Hematopoietic multipotent progenitor cell (in vitro differentiated cells): ENCODE measurements around the gene ETV1. TPM values are rescaled to one million over a fixed set of nuclear protein-coding genes. Genes with fewer than 3 reads are reported as not detected.
"Not testable (repeated sequence)": the region's sequence is repeated elsewhere in the genome, so short reads cannot be mapped to it uniquely, and the experiment has no call there.

Experiments
- DNase-seq, 3 donors: peaks; one replicate each; pipeline ENCODE4 v3.0.0-alpha.2; 2011 to 2015; ENCODE audit warnings: low read depth in 2 of 3, low spot score in 2 of 3
- total RNA-seq: library from RNA; depleted of rRNA; stranded (reverse); fragments of >200 nt; gene quantifications from one replicate; pipeline ENCODE4 v1.2.3, GENCODE V29; 2012

Gene ETV1
- total RNA-seq, 1 donor: 0.27 TPM

- DNase-seq: no peak
Measured at GRCh38 chr7:13933536-13933935, 55.9 kb downstream of the ETV1 start.

DNA sequence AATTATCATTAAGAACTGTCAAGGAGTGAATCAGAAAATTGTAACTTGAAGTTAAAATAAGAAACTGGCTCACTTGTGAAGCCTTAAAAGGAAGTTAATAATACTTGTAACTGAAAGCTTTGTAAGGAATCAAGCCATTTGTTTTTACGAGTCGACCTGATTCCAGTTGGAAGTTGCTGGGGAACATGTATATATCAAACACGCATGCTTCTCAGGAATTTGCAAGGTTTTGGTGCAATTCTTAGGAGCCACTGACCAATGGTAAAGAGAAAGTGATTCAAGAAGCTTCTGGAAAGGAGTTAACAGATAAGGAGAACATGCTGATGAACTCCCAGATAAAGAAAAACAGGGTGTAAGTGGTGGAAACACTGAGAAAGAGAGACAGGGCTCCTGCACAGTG is 56.4 kb downstream of the ETV1 start:
- no peak for DNase-seq

DNA sequence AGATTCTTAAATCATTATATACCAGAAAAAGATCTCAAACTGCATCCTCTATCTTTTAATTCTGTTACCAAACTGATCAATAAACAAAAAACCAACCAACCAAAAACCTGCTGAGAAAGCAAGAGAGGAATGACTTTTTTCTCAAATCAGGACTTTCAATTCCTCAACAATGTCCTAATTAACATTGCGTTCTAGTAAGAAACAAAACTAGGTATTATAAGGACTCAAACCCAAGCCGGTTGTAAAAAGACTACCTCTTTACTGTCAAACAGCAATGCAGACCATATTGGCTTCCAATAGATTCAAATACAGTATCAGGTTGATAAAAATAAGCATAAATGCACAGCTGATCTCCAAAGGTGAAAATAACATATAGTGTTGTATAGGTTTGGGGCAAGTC is 57.3 kb downstream of the ETV1 start:
- DNase-seq: no peak

DNA sequence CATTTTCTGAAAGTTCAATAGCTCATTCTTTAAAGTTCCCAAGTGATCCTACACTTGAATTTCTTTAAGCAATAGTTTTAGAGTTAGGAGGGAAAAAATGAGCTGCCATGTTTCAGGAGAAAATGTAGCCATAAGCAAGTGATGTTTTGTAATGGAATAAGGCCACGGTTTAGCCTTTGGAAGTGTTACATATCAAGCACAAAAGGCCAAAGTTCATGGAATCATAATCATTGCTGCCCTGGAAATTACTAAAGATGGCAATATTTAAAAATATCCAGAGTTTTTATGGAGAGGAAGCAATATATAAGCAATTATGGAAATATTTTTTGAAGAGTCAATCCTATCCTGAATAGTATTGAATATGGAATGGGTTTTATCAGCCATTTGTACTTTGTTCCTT is 68.4 kb downstream of the ETV1 start:
- DNase-seq: no peak

DNA sequence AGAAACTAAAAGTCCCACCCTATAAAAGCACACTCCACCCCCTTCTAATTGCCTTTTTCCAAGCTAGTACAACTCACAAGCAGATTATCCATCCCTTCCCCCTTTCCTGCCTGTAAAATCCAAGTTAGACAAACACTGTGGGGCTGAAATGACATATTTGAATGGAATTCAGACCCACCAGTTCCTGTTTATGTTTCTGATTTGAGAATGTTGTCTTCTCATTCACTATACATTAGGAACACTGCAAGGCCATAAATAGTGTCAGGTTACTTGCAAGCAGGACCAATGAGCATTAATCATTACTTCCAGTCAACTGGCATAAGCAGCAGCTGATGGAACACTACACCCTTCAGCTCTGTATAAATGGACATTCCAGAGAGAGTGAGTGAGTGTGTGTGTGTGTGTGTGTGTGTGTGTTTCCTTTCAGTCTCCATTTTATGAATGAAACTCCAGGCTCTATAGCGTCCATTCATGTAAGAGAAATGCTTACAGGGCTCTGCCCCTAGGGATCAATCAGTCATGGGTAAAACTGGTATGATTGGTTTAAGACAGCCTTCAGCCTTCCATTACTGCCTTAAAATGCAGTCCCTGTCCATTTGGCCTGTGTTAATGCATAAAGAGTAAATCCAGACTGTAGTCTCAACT is 69.3 kb downstream of the ETV1 start:
- DNase-seq: no peak

- DNase-seq: not testable (repeated sequence)
Measured at GRCh38 chr7:13918333-13918732, 71.1 kb downstream of the ETV1 start.

GRCh38 chr7:13917103-13917502 is 72.4 kb downstream of the ETV1 start:
- not testable (repeated sequence) for DNase-seq

GRCh38 chr7:13915891-13916290 is 73.6 kb downstream of the ETV1 start:
- no peak for DNase-seq

DNA sequence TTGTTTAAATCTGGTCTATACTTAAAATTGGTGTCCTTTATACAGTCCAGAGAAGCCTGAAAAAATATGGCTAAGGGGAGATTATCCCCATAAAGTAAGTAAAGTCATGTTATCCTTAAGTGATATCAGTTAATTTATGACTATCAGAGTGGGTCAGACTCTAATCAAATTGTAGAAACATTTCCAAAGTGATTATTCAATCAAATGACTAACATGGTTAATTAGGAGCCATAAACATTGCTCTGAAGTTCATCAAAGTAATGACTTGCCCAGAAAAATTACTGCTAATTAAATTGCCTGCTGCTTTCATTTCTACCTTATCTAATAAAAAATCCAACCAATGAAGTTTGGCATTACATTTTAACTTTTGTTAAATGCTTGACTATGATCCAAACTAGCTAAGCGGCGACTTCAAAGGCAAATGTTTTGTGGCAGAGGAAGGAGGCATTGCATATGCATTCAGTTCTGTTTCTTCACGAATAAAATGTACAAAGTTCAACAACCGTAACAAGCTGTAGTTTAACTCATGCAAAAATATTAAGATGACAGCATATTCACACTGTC is 76.7 kb downstream of the ETV1 start:
- no peak for DNase-seq

DNA sequence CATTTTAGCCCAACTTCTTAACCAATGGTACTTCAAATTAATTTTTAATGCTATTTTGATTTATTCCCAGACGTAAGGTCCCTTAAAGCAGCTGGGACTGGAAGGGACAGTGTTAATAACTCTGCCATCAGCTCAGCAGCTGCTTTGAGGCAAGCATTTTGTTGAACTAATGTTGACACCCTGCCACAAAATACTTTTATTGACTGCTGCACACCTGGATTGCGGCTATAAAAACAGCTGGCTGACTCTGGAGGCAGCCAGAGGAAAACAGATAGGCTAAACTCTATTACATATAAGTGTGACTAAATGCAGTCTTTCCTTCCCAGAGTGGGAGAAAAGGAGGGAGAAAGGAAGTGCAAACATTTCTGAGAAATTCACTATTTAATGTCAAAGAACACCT is 77.6 kb downstream of the ETV1 start:
- DNase-seq: no peak

DNA sequence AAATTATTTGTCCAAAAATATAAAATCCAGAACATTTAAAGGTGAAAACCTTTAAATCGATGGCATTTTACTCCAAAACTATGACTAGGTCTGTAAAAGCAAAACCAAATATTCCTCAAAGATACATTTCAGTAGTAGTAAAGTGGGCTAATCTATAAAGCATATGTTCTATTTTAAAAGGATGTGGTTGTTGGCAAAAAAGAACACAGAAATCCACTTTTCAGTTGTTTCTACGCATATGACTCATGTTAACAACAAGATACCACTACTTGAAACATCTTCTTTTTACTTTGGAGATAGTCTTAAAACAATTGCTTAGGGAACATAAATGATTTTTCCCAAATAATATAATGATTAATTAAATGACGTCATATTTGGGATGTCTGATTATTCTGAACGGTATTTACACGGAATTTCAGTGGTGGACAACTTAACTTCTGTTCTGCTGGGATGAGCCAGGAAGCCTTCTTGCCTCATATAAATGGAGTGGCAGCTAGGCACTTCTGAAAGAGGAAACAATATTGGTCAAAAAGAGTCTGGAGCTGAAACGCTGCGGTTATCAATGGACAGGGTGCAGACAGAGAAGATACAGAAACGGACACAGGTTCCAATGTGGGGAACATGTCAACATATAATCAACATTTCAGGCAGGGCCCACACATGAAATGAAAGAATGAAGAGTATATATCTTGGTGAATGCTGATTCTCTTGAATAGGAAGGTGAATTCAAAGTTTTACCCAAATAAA is 78.5 kb downstream of the ETV1 start:
- peak in 1 of 3 donors; percentile 21 for DNase-seq

DNA sequence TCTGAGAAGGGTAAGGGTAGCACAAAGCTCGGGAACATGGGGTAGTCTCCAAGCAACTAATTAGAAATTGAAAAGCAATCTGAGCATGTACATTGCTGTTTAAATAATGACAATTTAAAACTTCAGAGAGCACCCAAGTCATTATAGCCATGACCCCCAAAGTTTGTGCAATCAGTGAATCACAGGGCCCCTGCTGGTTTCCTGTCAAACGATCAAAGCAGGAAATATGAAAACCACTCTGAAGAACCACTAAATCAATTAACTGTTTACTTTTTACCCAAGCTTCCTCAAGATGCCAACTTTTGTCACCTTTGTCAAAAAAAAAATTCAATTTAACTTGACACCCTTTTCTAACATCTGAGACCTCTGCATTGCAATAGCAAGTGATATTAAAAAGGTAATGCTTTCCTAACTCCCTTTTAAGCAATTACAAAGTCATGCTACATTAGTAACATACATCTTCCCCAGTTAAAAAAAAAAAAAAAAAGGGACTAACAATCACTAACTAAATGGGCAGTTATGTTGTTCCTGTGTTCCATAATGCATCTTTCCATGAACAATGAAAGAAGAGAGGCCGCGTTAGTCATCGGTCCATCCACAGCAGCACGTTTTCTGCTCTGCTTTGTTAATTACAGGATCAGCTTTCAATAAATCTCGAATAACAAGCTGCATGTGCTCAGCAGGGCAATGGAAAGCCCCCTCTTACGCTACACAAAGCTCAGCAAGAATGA is 80.6 kb downstream of the ETV1 start:
- DNase-seq: peak in 2 of 3 donors; percentile 13 to 61

DNA sequence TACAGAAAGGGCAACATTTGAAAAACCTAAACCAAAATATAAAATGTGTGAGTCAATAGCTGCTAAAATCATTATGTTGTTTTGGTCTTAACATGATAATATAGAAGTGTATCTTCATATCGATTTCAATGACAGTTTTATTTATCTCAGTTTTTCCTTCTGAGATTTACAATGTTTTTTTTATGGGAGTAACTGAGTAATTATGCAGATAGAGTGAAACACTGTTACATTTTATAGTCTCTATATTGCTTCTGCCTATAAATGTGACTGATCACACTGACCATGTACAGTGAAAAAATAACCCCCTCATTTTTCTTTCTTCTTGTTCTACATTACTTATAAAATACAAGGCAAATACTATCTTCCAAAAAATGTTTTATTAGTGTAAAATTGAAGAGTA is 81.6 kb downstream of the ETV1 start:
- DNase-seq: no peak

GRCh38 chr7:13904689-13905088 is 84.8 kb downstream of the ETV1 start:
- DNase-seq: no peak

DNA sequence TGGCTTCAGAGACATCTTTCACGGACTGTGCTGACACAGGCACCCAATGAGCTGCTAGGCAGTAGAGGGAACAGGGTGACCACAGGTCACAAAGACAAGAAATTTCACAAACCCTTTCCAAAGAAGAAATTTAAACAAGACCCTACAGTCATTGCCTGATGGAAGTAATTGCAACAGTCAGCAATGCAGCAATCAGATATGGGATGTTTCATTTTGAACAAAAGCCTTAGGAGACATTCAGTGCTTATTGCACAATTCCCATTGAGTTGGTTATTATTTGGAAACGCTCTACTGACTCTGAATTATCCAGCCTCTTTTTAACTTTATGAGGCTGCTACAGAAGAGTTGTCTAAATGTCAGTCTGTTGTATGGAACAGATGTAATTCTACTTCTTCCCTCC is 85.5 kb downstream of the ETV1 start:
- no peak for DNase-seq

DNA sequence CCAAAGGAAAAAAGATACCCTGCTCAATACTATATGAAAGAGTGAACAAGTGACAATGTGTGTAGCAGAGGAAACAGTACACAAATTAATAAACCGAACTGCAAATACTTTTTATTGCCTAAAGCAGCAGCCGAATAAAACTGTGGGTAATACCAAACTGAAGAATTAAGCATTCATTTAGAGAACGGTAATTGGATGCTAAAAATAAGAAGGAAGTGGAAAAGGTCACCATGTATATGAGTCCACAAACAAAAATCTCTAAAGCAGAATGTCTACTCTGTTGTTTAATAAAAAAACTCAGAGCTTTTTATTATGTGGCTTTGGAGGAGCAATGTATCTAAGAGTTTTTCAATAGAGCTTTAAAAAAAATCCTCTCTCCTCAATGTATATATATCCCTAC is 87.9 kb downstream of the ETV1 start:
- no peak for DNase-seq

DNA sequence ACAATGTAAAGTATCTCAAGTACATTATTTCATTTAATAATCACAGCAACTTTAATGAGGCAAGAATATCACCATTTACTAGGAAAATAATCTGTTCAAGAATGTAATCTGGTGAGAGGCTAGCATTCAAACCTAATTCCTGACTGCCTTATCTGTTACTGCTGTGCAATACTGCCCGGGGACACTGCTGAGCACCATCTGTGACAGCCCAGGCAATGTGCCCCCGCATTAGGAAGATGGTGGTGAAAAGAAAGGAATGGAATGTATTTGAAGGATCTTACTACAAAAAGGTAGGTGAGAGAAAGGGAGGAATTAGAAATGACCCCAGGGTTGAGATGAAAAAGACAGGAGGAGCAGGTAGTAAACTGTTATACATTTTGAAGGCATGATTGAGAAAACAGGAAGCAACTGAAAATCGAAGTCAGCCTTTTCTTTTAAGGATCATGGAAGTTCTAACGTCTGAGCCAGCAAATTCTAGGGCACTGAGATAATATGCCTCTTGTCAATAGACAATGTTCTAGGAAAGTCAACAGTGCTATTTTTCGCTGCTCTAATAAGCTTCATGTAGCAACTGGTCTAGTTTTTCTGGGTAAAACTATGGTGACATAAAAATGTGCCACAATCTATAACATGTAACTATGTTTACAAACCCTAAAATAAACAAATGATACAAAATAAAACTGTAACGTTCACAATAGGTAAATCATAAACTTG is 90.4 kb downstream of the ETV1 start:
- DNase-seq: no peak

- DNase-seq: no peak
Measured at GRCh38 chr7:13897819-13898218, 91.6 kb downstream of the ETV1 start.

DNA sequence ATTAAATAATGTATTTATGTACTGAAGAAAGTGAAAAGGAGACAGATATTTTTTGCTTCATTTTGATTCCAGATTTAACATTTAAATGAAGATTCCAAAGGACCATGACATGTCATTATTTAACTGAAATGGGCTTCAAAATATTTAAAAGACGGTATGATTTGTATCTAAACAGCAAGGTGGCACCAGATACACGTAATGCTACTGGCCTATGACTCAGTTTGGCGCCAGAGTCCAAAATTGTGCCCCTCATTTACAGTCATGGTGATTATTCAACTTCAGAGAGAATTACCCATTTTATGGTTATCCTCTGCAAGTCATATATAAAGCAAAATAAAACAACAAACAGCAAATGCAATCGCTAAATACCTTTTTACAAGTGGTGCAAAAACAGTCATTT is 94.5 kb downstream of the ETV1 start:
- DNase-seq: no peak

- peak in 1 of 3 donors; percentile 39 for DNase-seq
Measured at GRCh38 chr7:13894377-13894776, 95.1 kb downstream of the ETV1 start.

GRCh38 chr7:13890793-13891192 is 98.7 kb downstream of the ETV1 start:
- no peak for DNase-seq
